GM19468 (cell line): Measurements from ENCODE around the gene DBP.

ENCODE experiments used
- ATAC-seq: cut with Tn5 transposase; IDR thresholded peaks from one replicate; pipeline ENCODE4 v1.9.1; 2021; ENCODE audit warnings: mild to moderate bottlenecking, moderate library complexity, moderate number of reproducible peaks; ENCODE audit not compliant: unreplicated experiment; ENCODE audit errors: extremely low read depth

DBP gene

GRCh38 chr19:48595171-48595570, 42.0 kb downstream of the DBP start:
- no peak for ATAC-seq

DNA sequence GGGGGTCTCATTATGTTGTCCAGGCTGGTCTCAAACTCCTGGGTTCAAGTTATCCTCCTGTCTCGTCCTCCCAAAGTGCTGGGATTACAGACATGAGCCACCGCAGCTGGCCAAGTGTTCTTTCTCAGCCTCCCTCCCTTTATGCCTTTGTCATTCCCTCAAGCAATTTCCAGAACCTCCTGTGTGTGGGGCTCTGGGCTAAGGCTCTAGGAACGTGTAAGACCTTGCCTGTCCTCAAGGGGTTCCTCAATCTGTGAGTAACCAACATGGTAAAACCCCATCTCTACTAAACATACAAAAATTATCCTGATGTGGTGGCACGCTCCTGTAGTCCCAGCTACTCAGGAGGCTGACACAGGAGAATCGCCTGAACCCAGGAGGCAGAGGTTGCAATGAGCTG, 46.2 kb downstream of the DBP start:
- ATAC-seq: no peak

DNA sequence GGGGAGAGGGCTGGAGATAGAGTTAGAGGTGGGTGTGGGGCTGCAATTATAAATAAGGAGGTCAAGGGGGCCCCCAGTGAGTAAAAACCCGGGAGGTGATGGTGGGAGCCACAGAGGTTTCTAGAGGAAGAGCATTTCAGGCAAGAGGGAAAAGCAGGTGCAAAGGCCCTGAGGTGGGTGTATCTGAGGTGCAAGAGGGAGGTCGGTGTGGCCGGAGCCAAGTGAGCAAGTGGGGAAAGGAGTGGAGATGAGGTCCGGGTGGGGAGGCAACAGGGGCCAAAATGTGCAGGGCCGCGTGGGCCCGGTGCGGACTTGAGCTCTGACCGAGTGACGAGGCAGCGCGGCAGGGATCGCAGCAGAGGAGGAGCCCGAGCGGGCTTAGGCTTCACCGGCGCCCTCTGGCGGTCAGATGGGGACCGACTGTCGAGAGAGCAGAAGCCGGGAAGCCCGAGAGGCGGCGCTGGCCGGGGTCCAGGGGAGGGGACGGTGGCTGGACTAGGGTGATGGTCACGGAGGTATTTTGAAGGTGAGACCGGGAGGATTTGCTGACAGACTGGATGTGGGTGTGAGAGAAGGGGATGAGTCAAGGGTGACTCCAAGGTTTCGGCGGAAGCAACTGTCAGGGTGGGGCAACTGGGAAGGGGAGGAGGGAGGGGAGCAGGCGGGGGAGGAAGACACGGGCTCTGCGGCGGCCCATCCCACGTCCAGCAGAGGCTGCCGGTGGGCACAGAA, 48.3 kb downstream of the DBP start:
- no peak for ATAC-seq

- no peak for ATAC-seq
These were observed 49.8 kb downstream of the DBP start for GRCh38 chr19:48587387-48587786.

DNA sequence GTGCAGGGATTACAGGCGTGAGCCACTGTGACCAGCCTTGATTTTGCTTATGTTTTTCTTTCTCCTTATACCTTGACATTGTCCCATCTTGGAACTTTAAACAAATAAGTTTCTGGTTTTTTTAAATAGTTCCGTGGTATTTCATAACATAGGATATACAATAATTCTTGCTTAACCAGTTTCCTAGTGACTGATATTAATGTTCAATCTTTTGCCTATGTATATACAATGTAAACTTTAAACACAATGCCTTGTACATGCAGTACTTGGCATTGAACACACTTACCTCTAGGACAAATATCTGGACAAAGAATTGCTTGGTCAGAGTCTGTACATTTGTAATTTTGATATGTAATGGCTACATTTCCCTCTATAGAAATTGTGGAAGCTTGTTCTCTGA, 55.0 kb downstream of the DBP start:
- ATAC-seq: no peak
